ENCODE measurements around the gene CSNK1D.

Gene CSNK1D

DNA sequence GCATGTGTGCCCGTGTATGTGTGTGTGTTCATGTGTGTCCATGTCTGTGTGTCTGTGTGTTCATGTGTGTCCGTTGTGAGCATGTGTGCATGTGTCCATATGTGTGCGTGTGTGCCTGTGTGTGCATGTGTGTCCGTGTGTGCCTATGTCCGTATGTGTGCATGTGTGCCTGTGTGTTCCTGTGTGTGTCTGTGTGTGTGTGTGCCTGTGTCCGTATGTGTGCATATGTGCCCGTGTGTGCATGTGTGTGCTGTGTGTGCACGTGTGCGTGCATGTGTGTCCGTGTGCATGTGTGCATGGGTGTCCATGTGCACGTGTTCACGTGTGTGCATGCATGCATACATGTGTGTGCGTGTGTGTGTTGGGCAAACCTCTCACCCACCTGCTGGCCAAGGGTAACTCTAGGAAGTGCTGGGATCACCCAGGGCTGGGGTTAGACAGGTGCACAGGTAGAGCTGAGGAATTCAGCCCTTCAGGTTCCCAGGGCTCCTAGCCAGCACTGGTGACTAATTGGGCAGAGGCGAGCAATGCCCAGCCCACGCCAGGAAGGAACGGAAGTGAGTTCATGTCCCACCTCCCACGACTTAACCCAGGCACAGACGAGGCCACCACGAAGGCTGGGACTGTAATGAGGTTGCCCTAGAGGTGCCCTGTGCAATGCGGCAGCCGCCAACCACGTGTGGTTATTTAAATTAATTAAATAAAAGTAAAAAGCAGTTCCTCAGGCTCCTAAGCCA lies 8.2 kb upstream of the CSNK1D start:
- POLR2A ChIA-PET (ENCODE audit: low non-redundant PET) = no interaction called here
- H3K27ac ChIP-seq = peak overlapping the region; percentile 100
- DNase-seq (ENCODE audit: low spot score) = peak; percentile 83
- CTCF ChIA-PET = interaction anchor here (0.5 to 0.6 kb wide), 2 partner anchors 78 to 321 kb away, joined by 3 to 5 read pairs; no protein-coding TSS in a partner anchor
- TF ChIP-seq, protein P1, sequence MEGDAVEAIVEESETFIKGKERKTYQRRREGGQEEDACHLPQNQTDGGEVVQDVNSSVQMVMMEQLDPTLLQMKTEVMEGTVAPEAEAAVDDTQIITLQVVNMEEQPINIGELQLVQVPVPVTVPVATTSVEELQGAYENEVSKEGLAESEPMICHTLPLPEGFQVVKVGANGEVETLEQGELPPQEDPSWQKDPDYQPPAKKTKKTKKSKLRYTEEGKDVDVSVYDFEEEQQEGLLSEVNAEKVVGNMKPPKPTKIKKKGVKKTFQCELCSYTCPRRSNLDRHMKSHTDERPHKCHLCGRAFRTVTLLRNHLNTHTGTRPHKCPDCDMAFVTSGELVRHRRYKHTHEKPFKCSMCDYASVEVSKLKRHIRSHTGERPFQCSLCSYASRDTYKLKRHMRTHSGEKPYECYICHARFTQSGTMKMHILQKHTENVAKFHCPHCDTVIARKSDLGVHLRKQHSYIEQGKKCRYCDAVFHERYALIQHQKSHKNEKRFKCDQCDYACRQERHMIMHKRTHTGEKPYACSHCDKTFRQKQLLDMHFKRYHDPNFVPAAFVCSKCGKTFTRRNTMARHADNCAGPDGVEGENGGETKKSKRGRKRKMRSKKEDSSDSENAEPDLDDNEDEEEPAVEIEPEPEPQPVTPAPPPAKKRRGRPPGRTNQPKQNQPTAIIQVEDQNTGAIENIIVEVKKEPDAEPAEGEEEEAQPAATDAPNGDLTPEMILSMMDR (conservative IDR thresholded peaks at IDR 0.05; ENCODE audit: low read depth) = no peak

- POLR2A ChIA-PET (ENCODE audit: low non-redundant PET) = no interaction called here
- CTCF ChIA-PET = interaction anchor here (0.5 to 0.6 kb wide), 2 partner anchors 78 to 321 kb away, joined by 3 to 5 read pairs; no protein-coding TSS in a partner anchor
Measured at GRCh38 chr17:82281076-82281475, 7.6 kb upstream of the CSNK1D start.

GRCh38 chr17:82280537-82280936 lies 7.0 kb upstream of the CSNK1D start:
- H3K27ac ChIP-seq = peak overlapping the region; percentile 100
- ChIA-PET POLR2A (ENCODE audit: low non-redundant PET) (no interaction called here), CTCF (no interaction called here)
- DNase-seq (ENCODE audit: low spot score) = no peak
- TF ChIP-seq, protein P1 (conservative IDR thresholded peaks at IDR 0.05; ENCODE audit: low read depth) = no peak

More at GRCh38 chr17:82281076-82281475, 7.6 kb upstream of the CSNK1D start:
- TF ChIP-seq, protein P1 (conservative IDR thresholded peaks at IDR 0.05; ENCODE audit: low read depth) = no peak
- DNase-seq (ENCODE audit: low spot score) = no peak
- peak overlapping the region; percentile 100 for H3K27ac ChIP-seq

DNA sequence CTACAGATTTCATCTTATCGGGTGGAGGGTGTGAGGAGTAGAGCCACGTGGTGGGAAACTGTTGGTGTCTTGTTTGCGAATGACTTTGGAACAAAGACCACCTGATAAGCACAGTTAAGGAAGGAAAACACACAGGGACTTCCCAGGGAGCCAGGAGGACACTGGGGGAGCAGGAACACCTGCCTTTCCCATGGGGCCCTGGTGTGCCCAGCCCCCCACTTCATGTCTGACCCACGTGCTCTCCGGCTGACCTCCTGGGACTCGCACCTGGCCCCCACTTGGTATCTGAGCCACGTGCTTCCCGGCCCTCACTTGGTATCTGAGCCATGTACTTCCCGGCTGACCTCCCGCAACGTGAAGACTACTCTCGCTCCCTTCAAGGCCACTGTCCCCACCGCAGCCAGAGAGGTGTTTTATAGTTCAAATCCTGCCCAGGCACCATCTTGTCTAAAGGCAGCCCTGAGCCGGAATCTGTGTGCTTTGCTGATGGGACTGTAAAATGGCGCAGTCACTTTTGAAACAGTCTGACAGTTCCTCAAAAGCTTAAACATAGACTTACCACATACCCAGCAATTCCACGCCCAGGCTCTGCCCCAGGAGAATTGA lies 5.4 kb upstream of the CSNK1D start:
- TF ChIP-seq, protein P1 (conservative IDR thresholded peaks at IDR 0.05; ENCODE audit: low read depth) = no peak

GRCh38 chr17:82278308-82278707 lies 4.8 kb upstream of the CSNK1D start:
- TF ChIP-seq, protein P1 (conservative IDR thresholded peaks at IDR 0.05; ENCODE audit: low read depth) = no peak
- POLR2A ChIA-PET (ENCODE audit: low non-redundant PET) = no interaction called here
- CTCF ChIA-PET = no interaction called here

More for the DNA sequence above, 5.4 kb upstream of the CSNK1D start:
- ChIA-PET CTCF (no interaction called here), POLR2A (ENCODE audit: low non-redundant PET) (no interaction called here)
- no peak for DNase-seq (ENCODE audit: low spot score)
- peak overlapping the region; percentile 100; the same call in 1 of the 2 replicates for H3K27ac ChIP-seq

DNA sequence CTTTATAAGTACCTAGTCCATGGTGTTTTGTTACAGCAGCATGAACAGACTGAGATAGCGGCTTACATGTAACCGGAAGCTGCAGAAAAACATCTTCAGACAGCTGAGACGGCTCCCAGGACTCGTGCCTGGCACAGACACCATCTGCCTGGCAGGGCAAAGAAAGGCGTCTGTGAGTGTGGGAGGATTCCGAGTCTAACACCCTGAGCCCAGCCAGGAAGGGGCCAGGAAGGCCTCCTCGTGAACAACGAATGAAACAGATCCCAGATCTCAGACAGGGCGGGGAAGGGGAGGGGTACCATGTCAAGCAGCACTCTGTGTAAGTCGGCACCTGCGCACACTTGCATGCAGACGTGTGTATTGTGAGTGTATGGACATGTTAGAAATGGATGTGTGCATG lies 4.4 kb upstream of the CSNK1D start:
- DNase-seq (ENCODE audit: low spot score) = no peak
- ChIA-PET POLR2A (ENCODE audit: low non-redundant PET) (no interaction called here), CTCF (no interaction called here)
- TF ChIP-seq, protein P1 (conservative IDR thresholded peaks at IDR 0.05; ENCODE audit: low read depth) = no peak
- H3K27ac ChIP-seq = peak overlapping the region; percentile 94

More at GRCh38 chr17:82278308-82278707, 4.8 kb upstream of the CSNK1D start:
- peak overlapping the region; percentile 94 for H3K27ac ChIP-seq
- no peak for DNase-seq (ENCODE audit: low spot score)

All from RWPE1 (cell line).